Spleen (tissue), 11 donors: ENCODE measurements around the gene SLC9C2. TPM values are rescaled to one million over a fixed set of nuclear protein-coding genes. Genes with fewer than 3 reads are reported as not detected.
"Not testable (repeated sequence)": the region's sequence is repeated elsewhere in the genome, so short reads cannot be mapped to it uniquely, and the experiment has no call there.

Source experiments
- DNase-seq: peaks from one replicate; pipeline ENCODE4 v3.0.0-alpha.2; 2020
- H3K27ac ChIP-seq, 8 donors: fragments of 200-600 bp; sonication (generic) in 7 of 8; 1 replicate in 4 of 8; 2 replicates in 4 of 8; pipeline versions ENCODE4 v1.5.0 to v1.8.0; 2016 to 2021; ENCODE audit warnings: inconsistent platforms in 4 of 8, mild to moderate bottlenecking in 4 of 8, moderate library complexity in 1 of 8
- H3K27me3 ChIP-seq, 7 donors: fragments of 200-600 bp; sonication (generic) in 6 of 7; replicated peaks in 1 of 7; 1 replicate in 4 of 7; 2 replicates in 3 of 7; pipeline versions ENCODE4 v1.5.0 to v1.8.0; 2016 to 2021; ENCODE audit warnings: inconsistent platforms in 3 of 7, mild to moderate bottlenecking in 1 of 7
- H3K36me3 ChIP-seq, 6 donors: fragments of 200-600 bp; sonication (generic) in 5 of 6; 1 replicate in 4 of 6; 2 replicates in 2 of 6; pipeline versions ENCODE4 v1.5.0 to v1.8.0; 2016 to 2021; ENCODE audit warnings: inconsistent platforms in 2 of 6
- H3K4me1 ChIP-seq, 6 donors: fragments of 200-600 bp; sonication (generic) in 5 of 6; 1 replicate in 3 of 6; 2 replicates in 3 of 6; pipeline versions ENCODE4 v1.5.0 to v1.8.0; 2016 to 2021; ENCODE audit warnings: inconsistent platforms in 3 of 6
- H3K4me3 ChIP-seq, 8 donors: fragments of 200-600 bp; sonication (generic) in 7 of 8; 1 replicate in 4 of 8; 2 replicates in 4 of 8; pipeline versions ENCODE4 v1.5.0 to v1.8.0; 2016 to 2021; ENCODE audit warnings: inconsistent platforms in 4 of 8, mild to moderate bottlenecking in 4 of 8, moderate library complexity in 2 of 8
- H3K9me3 ChIP-seq, 8 donors: fragments of 200-600 bp; sonication (generic) in 7 of 8; 1 replicate in 4 of 8; 2 replicates in 4 of 8; pipeline versions ENCODE4 v1.5.0 to v1.8.0; 2016 to 2021; ENCODE audit warnings: inconsistent platforms in 4 of 8
- POLR2A ChIP-seq, 3 donors: fragments of 450-650 bp; IDR thresholded peaks; one replicate each; pipeline ENCODE4 v1.5.1; 2017; ENCODE audit warnings: antibody characterized with exemption in 3 of 3, mild to moderate bottlenecking in 1 of 3
- POLR2AphosphoS5 ChIP-seq, 3 donors: sonication (generic); formaldehyde crosslinking; IDR thresholded peaks; one replicate each; pipeline ENCODE4 v1.5.1; 2017; ENCODE audit warnings: antibody characterized with exemption in 3 of 3
- WGBS, 5 donors: extraction: QIAGEN DNeasy Blood & Tissue Kit in 3 of 5; methylation state at CpG; one replicate each; pipeline versions ENCODE4 v1.1.5 to v1.1.7; 2013 to 2018; 5-methylcytosine and 5-hydroxymethylcytosine counted together
- intact Hi-C: fragments of 100-400 bp; cut with DNase I; formaldehyde crosslinking; loops from one replicate; pipeline ENCODE4 v1.15.0; 2023; ENCODE audit warnings: low total_unique reads
- polyA plus RNA-seq, 3 donors: library from polyadenylated mRNA; stranded (reverse); fragments of 200-250 nt; gene quantifications; one replicate each; pipeline ENCODE4 v1.2.1, GENCODE V29; 2013
- total RNA-seq, 7 donors: library from RNA; depleted of rRNA in 3 of 7; stranded (reverse); fragments of >200 nt in 3 of 7; fragmentation: NEBNext Ultra II Directional in 4 of 7; extraction: Animal tissue kit (Norgen Biotek cat#: 25700) in 4 of 7; gene quantifications; one replicate each; pipeline versions ENCODE4 v1.1.0 to v1.2.1, GENCODE V29; 2016 to 2021
- TF ChIP-seq, protein P1 (sequence below), 11 experiments: fragments of 200-600 bp in 7 of 11; fragments of 450-650 bp in 4 of 11; sonication (generic) in 4 of 11; IDR thresholded peaks in 8 of 11; conservative IDR thresholded peaks in 3 of 11; 1 replicate in 7 of 11; 2 replicates in 4 of 11; pipeline versions ENCODE4 v1.4.0 to v1.8.0; 2016 to 2021; ENCODE audit warnings: antibody characterized with exemption in 11 of 11, inconsistent platforms in 4 of 11, mild to moderate bottlenecking in 1 of 11
- donor health status: healthy with polysubstance abuse.
- donor health status: DM: no; HTN: no; CAD: no; lungs with moderate emphysema.
- donor health status: DM: no; HTN: no; CAD: no.
- donor health status: Bipolar disorder and iron deficiency.
- donor health status: healthy.
- donor health status: DM: no; HTN: no; CAD: no.
- donor health status: DM: yes; HTN: yes; CAD: no.

The SLC9C2 gene
- total and polyA plus RNA-seq, 10 donors: 0.03 to 2.0 (median 0.82) TPM; not detected in 1

DNA sequence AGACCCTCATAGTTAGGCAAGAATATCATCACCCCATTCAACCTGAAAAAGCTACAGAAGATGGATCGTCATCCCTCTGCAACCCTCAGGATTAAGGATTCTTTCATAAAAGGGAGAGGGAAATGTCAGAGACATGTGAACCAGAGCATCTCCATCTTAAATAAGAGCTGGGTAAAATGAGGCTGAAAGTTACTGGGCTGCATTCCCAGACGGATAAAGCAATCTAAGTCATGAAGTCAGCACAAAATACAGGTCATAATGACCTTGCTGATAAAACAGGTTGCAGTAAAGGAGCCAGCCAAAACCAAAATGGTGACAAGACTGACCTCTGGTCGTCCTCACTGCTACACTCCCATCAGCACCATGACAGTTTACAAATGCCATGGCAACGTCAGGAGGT is 103.1 kb downstream of the SLC9C2 start:
- H3K9me3 ChIP-seq: peaks cover 0 to 13% (median 0%) of the 10 kb centered on the region in 8 donors
- no peaks in the 10 kb centered on the region for H3K4me1 ChIP-seq
- no peaks in the 10 kb centered on the region for H3K27me3 ChIP-seq
- TF ChIP-seq POLR2A (IDR thresholded peaks at IDR 0.05): no peak
- TF ChIP-seq, protein P1, sequence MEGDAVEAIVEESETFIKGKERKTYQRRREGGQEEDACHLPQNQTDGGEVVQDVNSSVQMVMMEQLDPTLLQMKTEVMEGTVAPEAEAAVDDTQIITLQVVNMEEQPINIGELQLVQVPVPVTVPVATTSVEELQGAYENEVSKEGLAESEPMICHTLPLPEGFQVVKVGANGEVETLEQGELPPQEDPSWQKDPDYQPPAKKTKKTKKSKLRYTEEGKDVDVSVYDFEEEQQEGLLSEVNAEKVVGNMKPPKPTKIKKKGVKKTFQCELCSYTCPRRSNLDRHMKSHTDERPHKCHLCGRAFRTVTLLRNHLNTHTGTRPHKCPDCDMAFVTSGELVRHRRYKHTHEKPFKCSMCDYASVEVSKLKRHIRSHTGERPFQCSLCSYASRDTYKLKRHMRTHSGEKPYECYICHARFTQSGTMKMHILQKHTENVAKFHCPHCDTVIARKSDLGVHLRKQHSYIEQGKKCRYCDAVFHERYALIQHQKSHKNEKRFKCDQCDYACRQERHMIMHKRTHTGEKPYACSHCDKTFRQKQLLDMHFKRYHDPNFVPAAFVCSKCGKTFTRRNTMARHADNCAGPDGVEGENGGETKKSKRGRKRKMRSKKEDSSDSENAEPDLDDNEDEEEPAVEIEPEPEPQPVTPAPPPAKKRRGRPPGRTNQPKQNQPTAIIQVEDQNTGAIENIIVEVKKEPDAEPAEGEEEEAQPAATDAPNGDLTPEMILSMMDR (IDR thresholded peaks at IDR 0.05 in 8 of 11, conservative IDR thresholded peaks at IDR 0.05 in 3 of 11): no peak
- TF ChIP-seq POLR2AphosphoS5 (IDR thresholded peaks at IDR 0.05): no peak
- H3K27ac ChIP-seq: no peak overlapping the region
- 70 to 87% (median 84%) methylated on average over 4 of the region's 4 CpGs for WGBS, 5 donors
- intact Hi-C loops: no loop called here
- no peak for DNase-seq
- no peak overlapping the region for H3K4me3 ChIP-seq
- H3K36me3 ChIP-seq: peaks cover 0 to 4% (median 0%) of the 10 kb centered on the region in 6 donors

DNA sequence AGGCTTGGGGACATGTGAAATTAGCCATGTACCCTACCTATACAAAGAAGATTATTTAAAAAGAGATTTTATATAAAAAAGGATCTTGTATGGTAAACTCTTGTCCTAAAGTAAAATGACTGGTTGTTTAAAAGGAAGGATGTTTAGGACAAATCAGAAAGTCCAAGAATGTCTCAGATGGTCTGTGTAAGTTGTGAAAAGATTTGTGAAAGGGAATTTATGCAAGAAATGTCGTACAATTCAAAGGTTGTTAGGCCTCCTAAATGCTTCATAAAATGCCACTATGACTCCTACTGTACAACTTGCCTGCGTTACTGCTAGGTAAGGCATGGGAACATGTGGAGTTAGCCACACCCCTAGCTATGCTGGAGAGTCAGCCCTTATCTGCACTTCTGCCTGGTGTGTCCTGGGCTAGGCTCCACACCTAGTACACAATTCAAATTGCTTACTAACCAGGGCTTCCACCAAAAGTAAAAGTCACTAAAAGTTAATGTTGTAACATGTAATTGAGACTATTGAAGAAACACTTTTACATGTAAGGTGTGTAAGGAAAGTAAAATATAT is 106.0 kb downstream of the SLC9C2 start:
- 86 to 97% (median 92%) methylated on average over 2 of the region's 2 CpGs for whole genome bisulfite sequencing, 5 donors
- intact Hi-C loops: no loop called here
- TF ChIP-seq, protein P1 (IDR thresholded peaks at IDR 0.05 in 8 of 11, conservative IDR thresholded peaks at IDR 0.05 in 3 of 11): no peak
- TF ChIP-seq POLR2AphosphoS5 (IDR thresholded peaks at IDR 0.05): no peak
- no peak for TF ChIP-seq POLR2A (IDR thresholded peaks at IDR 0.05)

DNA sequence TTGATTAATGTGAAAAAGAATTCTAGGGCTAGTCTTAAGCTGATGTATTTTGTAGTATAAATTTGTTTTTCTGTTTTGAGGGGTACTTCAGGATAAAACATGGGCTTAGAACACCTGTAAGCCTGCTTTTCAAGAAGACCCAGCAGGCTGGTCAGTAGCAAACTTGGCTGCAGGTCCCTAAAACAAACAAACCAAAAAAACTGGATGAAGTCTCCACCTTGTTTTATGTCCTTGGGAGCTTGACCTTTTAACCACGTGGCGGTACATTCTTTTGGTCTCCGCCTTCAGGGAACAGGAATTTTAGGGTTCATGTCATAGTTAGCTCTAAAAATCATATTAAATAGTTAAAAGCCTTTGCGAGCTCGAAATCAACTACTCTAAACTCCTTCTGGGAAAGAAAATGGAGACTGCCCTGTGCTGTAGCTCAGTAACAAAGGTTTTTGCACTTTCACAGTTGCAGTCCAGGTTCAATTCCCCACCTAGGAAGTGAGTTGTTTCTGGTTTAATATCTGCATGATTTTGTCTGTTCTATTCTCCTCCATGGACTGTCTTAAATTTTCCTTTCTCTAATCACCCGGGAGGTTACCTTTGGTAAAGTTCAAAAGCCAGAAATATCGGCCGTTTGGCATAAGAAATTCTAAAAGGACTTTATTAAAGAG is 107.1 kb downstream of the SLC9C2 start:
- 78 to 95% (median 93%) methylated on average over 8 of the region's 8 CpGs for WGBS, 5 donors
- no peaks in the 10 kb centered on the region for H3K4me1 ChIP-seq
- no peaks in the 10 kb centered on the region for H3K27me3 ChIP-seq
- H3K9me3 ChIP-seq: peaks cover 0 to 19% (median 0%) of the 10 kb centered on the region in 8 donors
- H3K4me3 ChIP-seq: no peak overlapping the region
- intact Hi-C loops: no loop called here
- no peak for DNase-seq
- H3K27ac ChIP-seq: no peak overlapping the region
- TF ChIP-seq POLR2A (IDR thresholded peaks at IDR 0.05) (no peak), POLR2AphosphoS5 (IDR thresholded peaks at IDR 0.05) (no peak)
- TF ChIP-seq, protein P1 (IDR thresholded peaks at IDR 0.05 in 8 of 11, conservative IDR thresholded peaks at IDR 0.05 in 3 of 11): no peak
- H3K36me3 ChIP-seq: peaks cover 0 to 17% (median 0%) of the 10 kb centered on the region in 6 donors

More for the DNA sequence above, 106.0 kb downstream of the SLC9C2 start:
- H3K27me3 ChIP-seq: no peaks in the 10 kb centered on the region
- no peak overlapping the region for H3K4me3 ChIP-seq
- H3K36me3 ChIP-seq: peaks cover 0 to 10% (median 0%) of the 10 kb centered on the region in 6 donors
- DNase-seq: no peak
- peaks cover 0 to 19% (median 0%) of the 10 kb centered on the region in 8 donors for H3K9me3 ChIP-seq
- no peaks in the 10 kb centered on the region for H3K4me1 ChIP-seq
- no peak overlapping the region for H3K27ac ChIP-seq

DNA sequence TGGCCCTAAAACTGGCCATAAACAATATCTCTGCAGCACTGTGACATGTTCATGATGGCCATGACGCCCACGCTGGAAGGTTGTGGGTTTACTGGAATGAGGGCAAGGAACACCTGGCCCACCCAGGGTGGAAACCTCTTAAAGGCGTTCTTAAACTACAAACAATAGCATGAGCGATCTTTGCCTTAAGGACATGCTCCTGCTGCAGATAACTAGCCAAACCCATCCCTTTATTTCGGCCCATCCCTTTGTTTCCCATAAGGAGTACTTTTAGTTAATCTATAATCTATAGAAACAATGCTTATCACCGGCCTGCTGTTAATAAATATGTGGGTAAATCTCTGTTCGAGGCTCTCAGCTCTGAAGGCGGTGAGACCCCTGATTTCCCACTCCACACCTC is 109.7 kb downstream of the SLC9C2 start:
- peaks cover 0 to 19% (median 0%) of the 10 kb centered on the region in 8 donors for H3K9me3 ChIP-seq
- WGBS, 5 donors: 93 to 99% (median 96%) methylated on average over 8 of the region's 8 CpGs
- peaks cover 0 to 43% (median 18%) of the 10 kb centered on the region in 6 donors for H3K36me3 ChIP-seq
- H3K4me3 ChIP-seq, H3K27me3 ChIP-seq, intact Hi-C loops, H3K27ac ChIP-seq, DNase-seq, H3K4me1 ChIP-seq: not testable (repeated sequence)
